Nephron (organoid): Measurements from ENCODE around the gene ITPK1.
"Not testable (repeated sequence)": the region's sequence is repeated elsewhere in the genome, so short reads cannot be mapped to it uniquely, and the experiment has no call there.

Experiments used
- H3K27ac Mint-ChIP-seq, 3 experiments: 2 replicates each; pipeline ENCODE4 v1.8.0; 2020; ENCODE audit warnings: mixed read lengths in 3 of 3, mild to moderate bottlenecking in 2 of 3, moderate library complexity in 1 of 3
- H3K27me3 Mint-ChIP-seq: 2 replicates; pipeline ENCODE4 v1.8.0; 2021; ENCODE audit warnings: low read depth, mild to moderate bottlenecking, moderate library complexity, mixed read lengths
- H3K36me3 Mint-ChIP-seq: 2 replicates; pipeline ENCODE4 v1.8.0; 2020; ENCODE audit warnings: low read depth, mixed read lengths
- H3K4me1 Mint-ChIP-seq: 2 replicates; pipeline ENCODE4 v1.8.0; 2020; ENCODE audit warnings: mixed read lengths
- H3K4me3 Mint-ChIP-seq, 3 experiments: 2 replicates each; pipeline ENCODE4 v1.8.0; 2020; ENCODE audit warnings: mild to moderate bottlenecking in 3 of 3, mixed read lengths in 3 of 3, moderate library complexity in 2 of 3
- H3K9me3 Mint-ChIP-seq: 2 replicates; pipeline ENCODE4 v1.8.0; 2020; ENCODE audit warnings: mixed read lengths
- TF ChIP-seq, protein P1 (sequence below), 3 experiments: fragments of 200-600 bp; sonication (generic); IDR thresholded peaks; one replicate each; pipeline ENCODE4 v1.5.0; 2021; ENCODE audit warnings: antibody characterized with exemption in 3 of 3; ENCODE audit not compliant: unreplicated experiment in 3 of 3

The ITPK1 gene

DNA sequence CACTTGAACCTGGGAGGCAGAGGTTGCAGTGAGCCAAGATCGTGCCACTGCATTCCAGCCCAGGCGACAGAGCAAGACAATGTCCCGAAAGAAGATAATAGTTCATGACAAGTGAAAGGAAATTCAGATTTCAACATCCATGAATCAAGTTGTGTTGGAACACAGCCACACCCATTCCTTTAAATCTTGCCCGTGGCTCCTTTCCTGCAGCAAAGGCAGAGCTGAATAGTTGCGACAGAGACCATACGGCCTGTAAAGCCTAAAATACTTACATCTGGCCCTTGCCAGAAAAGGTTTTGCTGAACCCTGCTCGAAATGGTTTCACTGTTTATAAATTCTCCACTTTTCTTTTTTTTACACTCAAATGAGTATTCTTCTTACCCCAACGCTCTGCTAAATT is 17.7 kb upstream of the ITPK1 start:
- TF ChIP-seq, protein P1, sequence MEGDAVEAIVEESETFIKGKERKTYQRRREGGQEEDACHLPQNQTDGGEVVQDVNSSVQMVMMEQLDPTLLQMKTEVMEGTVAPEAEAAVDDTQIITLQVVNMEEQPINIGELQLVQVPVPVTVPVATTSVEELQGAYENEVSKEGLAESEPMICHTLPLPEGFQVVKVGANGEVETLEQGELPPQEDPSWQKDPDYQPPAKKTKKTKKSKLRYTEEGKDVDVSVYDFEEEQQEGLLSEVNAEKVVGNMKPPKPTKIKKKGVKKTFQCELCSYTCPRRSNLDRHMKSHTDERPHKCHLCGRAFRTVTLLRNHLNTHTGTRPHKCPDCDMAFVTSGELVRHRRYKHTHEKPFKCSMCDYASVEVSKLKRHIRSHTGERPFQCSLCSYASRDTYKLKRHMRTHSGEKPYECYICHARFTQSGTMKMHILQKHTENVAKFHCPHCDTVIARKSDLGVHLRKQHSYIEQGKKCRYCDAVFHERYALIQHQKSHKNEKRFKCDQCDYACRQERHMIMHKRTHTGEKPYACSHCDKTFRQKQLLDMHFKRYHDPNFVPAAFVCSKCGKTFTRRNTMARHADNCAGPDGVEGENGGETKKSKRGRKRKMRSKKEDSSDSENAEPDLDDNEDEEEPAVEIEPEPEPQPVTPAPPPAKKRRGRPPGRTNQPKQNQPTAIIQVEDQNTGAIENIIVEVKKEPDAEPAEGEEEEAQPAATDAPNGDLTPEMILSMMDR (IDR thresholded peaks at IDR 0.05; ENCODE audit: unreplicated experiment in 3 of 3), result no peak
- H3K4me3 Mint-ChIP-seq, result no peak overlapping the region
- H3K36me3 Mint-ChIP-seq, result no peaks in the 10 kb centered on the region
- H3K27ac Mint-ChIP-seq, result no peak overlapping the region
- peaks cover 9% of the 10 kb centered on the region for H3K4me1 Mint-ChIP-seq
- H3K27me3 Mint-ChIP-seq, result peaks cover 8% of the 10 kb centered on the region
- no peaks in the 10 kb centered on the region for H3K9me3 Mint-ChIP-seq

- Mint-ChIP-seq H3K9me3 (no peaks in the 10 kb centered on the region), H3K4me3 (no peak overlapping the region), H3K27ac (no peak overlapping the region), H3K27me3 (peaks cover 8% of the 10 kb centered on the region), H3K36me3 (no peaks in the 10 kb centered on the region), H3K4me1 (peaks cover 4% of the 10 kb centered on the region)
- TF ChIP-seq, protein P1 (IDR thresholded peaks at IDR 0.05; ENCODE audit: unreplicated experiment in 3 of 3), result peak; percentile 21 to 39 (median 22)
Measured at GRCh38 chr14:93132472-93133065, 16.8 kb upstream of the ITPK1 start.

- not testable (repeated sequence) for H3K27me3 Mint-ChIP-seq, H3K4me1 Mint-ChIP-seq, H3K9me3 Mint-ChIP-seq, H3K4me3 Mint-ChIP-seq, H3K36me3 Mint-ChIP-seq, H3K27ac Mint-ChIP-seq
Measured at GRCh38 chr14:93131257-93131820, 15.6 kb upstream of the ITPK1 start.

- H3K4me3 Mint-ChIP-seq, result no peak overlapping the region
- H3K27me3 Mint-ChIP-seq, result peaks cover 9% of the 10 kb centered on the region
- H3K4me1 Mint-ChIP-seq, result peaks cover 4% of the 10 kb centered on the region
- no peak overlapping the region for H3K27ac Mint-ChIP-seq
- TF ChIP-seq, protein P1 (IDR thresholded peaks at IDR 0.05; ENCODE audit: unreplicated experiment in 3 of 3), result no peak
- H3K36me3 Mint-ChIP-seq, result no peaks in the 10 kb centered on the region
- no peaks in the 10 kb centered on the region for H3K9me3 Mint-ChIP-seq
Measured at GRCh38 chr14:93128725-93129459, 13.2 kb upstream of the ITPK1 start.

- H3K27me3 Mint-ChIP-seq, result peaks cover 13% of the 10 kb centered on the region
- no peaks in the 10 kb centered on the region for H3K36me3 Mint-ChIP-seq
- no peaks in the 10 kb centered on the region for H3K9me3 Mint-ChIP-seq
- peaks cover 4% of the 10 kb centered on the region for H3K4me1 Mint-ChIP-seq
- TF ChIP-seq, protein P1 (IDR thresholded peaks at IDR 0.05; ENCODE audit: unreplicated experiment in 3 of 3), result no peak
- no peak overlapping the region for H3K27ac Mint-ChIP-seq
- H3K4me3 Mint-ChIP-seq, result no peak overlapping the region
Measured at GRCh38 chr14:93126111-93126510, 10.4 kb upstream of the ITPK1 start.

GRCh38 chr14:93122826-93123225 is 7.1 kb upstream of the ITPK1 start:
- no peak overlapping the region for H3K4me3 Mint-ChIP-seq
- H3K4me1 Mint-ChIP-seq, result no peaks in the 10 kb centered on the region
- H3K27me3 Mint-ChIP-seq, result peaks cover 8% of the 10 kb centered on the region
- H3K27ac Mint-ChIP-seq, result no peak overlapping the region
- no peaks in the 10 kb centered on the region for H3K36me3 Mint-ChIP-seq
- H3K9me3 Mint-ChIP-seq, result no peaks in the 10 kb centered on the region
- TF ChIP-seq, protein P1 (IDR thresholded peaks at IDR 0.05; ENCODE audit: unreplicated experiment in 3 of 3), result no peak
